K562 (cell line): ENCODE results near the gene KCNQ5. TPM values are rescaled to one million over a fixed set of nuclear protein-coding genes. Genes with fewer than 3 reads are reported as not detected.

ENCODE experiments used
- ATAC-seq: fragments of 200-7000 bp; cut with Tn5 transposase; 3 replicates; pipeline ENCODE4 v1.9.1; 2020; ENCODE audit warnings: moderate library complexity
- BruUV-seq: library from RNA; stranded (reverse); fragments of 400-500 nt; replicated peaks from 2 replicates; lab custom pipeline; 2021; lab: Mats Ljungman, UMichigan
- CTCF ChIA-PET: fragments of 300-600 bp; formaldehyde crosslinking; extraction: SDS; loops from one replicate; lab custom pipeline; 2021; ENCODE audit warnings: low intra/inter-chr PET ratio; lab: Yijun Ruan, JAX
- POLR2A ChIA-PET: fragments of 300-600, 350-650 bp; sonication (Branson Sonifier 250); formaldehyde crosslinking; extraction: SDS; loops from one replicate; lab custom pipeline; 2021; ENCODE audit warnings: antibody characterized with exemption, inconsistent platforms; lab: Yijun Ruan, JAX
- DNase-seq, 4 experiments: peaks; one replicate each; pipeline versions ENCODE4 v3.0.0 to v3.0.0-alpha.2; 2011 to 2018; ENCODE audit warnings: low spot score in 3 of 4, mixed read lengths in 3 of 4; ENCODE audit errors: extremely low read depth in 1 of 4
- FAIRE-seq: peaks from 2 replicates; lab custom pipeline; 2011; peaks lifted over from hg19 to GRCh38; lab: Jason Lieb, UNC
- H2AFZ ChIP-seq: 2 replicates; pipeline ENCODE4 v1.6.0; 2011; ENCODE audit warnings: low read depth, low read length, control low read depth, inconsistent platforms
- H3K27ac ChIP-seq: fragments of 200-600 bp; 3 replicates; pipeline ENCODE4 v1.8.0; 2011; ENCODE audit warnings: low read depth, mild to moderate bottlenecking, control low read depth, inconsistent platforms, low read length, moderate library complexity, mixed read lengths; ENCODE audit errors: extremely low read depth
- H3K27me3 ChIP-seq, 2 experiments: fragments of 300-600 bp in 1 of 2; 2 replicates in 1 of 2; 3 replicates in 1 of 2; pipeline versions ENCODE4 v1.6.0 to v1.8.0; 2011; ENCODE audit warnings: inconsistent platforms in 2 of 2, low read length in 2 of 2, mild to moderate bottlenecking in 1 of 2, mixed read lengths in 1 of 2, moderate library complexity in 1 of 2; ENCODE audit not compliant: control insufficient read depth in 2 of 2, insufficient read depth in 2 of 2
- H3K36me3 ChIP-seq: fragments of 300-600 bp; 3 replicates; pipeline ENCODE4 v1.8.0; 2011; ENCODE audit warnings: mild to moderate bottlenecking, low read length, inconsistent platforms; ENCODE audit not compliant: control insufficient read depth, insufficient read depth
- H3K4me1 ChIP-seq, 2 experiments: fragments of 200-600 bp in 1 of 2; replicated peaks in 1 of 2; 2 replicates in 1 of 2; 3 replicates in 1 of 2; pipeline versions ENCODE4 v1.5.1 to v1.8.0; 2011; ENCODE audit warnings: inconsistent platforms in 2 of 2, low read length in 2 of 2, mild to moderate bottlenecking in 1 of 2, mixed read lengths in 1 of 2, moderate library complexity in 1 of 2; ENCODE audit not compliant: control insufficient read depth in 2 of 2, insufficient read depth in 2 of 2
- H3K4me2 ChIP-seq: 2 replicates; pipeline ENCODE4 v1.6.1; 2011; ENCODE audit warnings: low read length, control low read depth, inconsistent platforms, mixed read lengths; ENCODE audit not compliant: insufficient read depth
- H3K4me3 ChIP-seq: fragments of 200-600 bp; sonication (generic), shearing (Covaris generic); 2 replicates; pipeline ENCODE4 v1.5.1; 2016; ENCODE audit warnings: control low read depth, inconsistent platforms
- H3K79me2 ChIP-seq: fragments of 200-600 bp; 3 replicates; pipeline ENCODE4 v1.8.0; 2011; ENCODE audit warnings: low read length, inconsistent platforms; ENCODE audit not compliant: control insufficient read depth, insufficient read depth
- H3K9ac ChIP-seq, 2 experiments: 2 replicates each; pipeline versions ENCODE4 v1.6.0 to v1.6.1; 2011; ENCODE audit warnings: low read depth in 2 of 2, low read length in 2 of 2, control low read depth in 1 of 2, inconsistent platforms in 1 of 2, mild to moderate bottlenecking in 1 of 2, mixed read lengths in 1 of 2; ENCODE audit not compliant: insufficient read depth in 1 of 2
- H3K9me1 ChIP-seq: one replicate; pipeline ENCODE4 v1.6.0; 2011; ENCODE audit warnings: inconsistent platforms, mild to moderate bottlenecking, low read length, moderate library complexity; ENCODE audit not compliant: control insufficient read depth, insufficient read depth
- H3K9me3 ChIP-seq: replicated peaks from 2 replicates; pipeline ENCODE4 v1.5.1; 2011; ENCODE audit warnings: low read depth, low read length, inconsistent platforms; ENCODE audit not compliant: control insufficient read depth, insufficient read depth
- H4K20me1 ChIP-seq: replicated peaks from 2 replicates; pipeline ENCODE4 v1.6.1; 2011; ENCODE audit warnings: low read length, inconsistent platforms, mixed read lengths; ENCODE audit not compliant: control insufficient read depth, insufficient read depth
- ARNT ChIP-seq, 2 experiments: fragments of 450-650 bp; IDR thresholded peaks; 2 replicates each; pipeline ENCODE4 v1.6.1; 2016; ENCODE audit warnings: mild to moderate bottlenecking in 1 of 2
- CEBPG ChIP-seq, 3 experiments: fragments of 200-800 bp in 1 of 3; sonication (Bioruptor generic) in 1 of 3; sonication (generic) in 1 of 3; formaldehyde crosslinking in 1 of 3; IDR thresholded peaks in 2 of 3; conservative IDR thresholded peaks in 1 of 3; 2 replicates each; pipeline versions ENCODE4 v1.6.1 to v1.8.0; 2016 to 2022; ENCODE audit warnings: missing compliant biosample characterization in 2 of 3, missing genetic modification characterization in 2 of 3, mild to moderate bottlenecking in 1 of 3, missing genetic modification reagents in 1 of 3
- DNMT1 ChIP-seq: fragments of 450-650 bp; IDR thresholded peaks from 2 replicates; pipeline ENCODE4 v1.6.1; 2016; ENCODE audit warnings: antibody characterized with exemption, mild to moderate bottlenecking
- NKRF ChIP-seq: fragments of 450-650 bp; IDR thresholded peaks from 2 replicates; pipeline ENCODE4 v1.6.1; 2016; ENCODE audit warnings: borderline replicate concordance
- POLR2H ChIP-seq: IDR thresholded peaks from 2 replicates; pipeline ENCODE4 v1.6.1; 2016; ENCODE audit warnings: missing genetic modification characterization, low read depth, mild to moderate bottlenecking, control low read depth, missing compliant biosample characterization, moderate library complexity
- XRCC3 ChIP-seq: fragments of 450-650 bp; IDR thresholded peaks from 2 replicates; pipeline ENCODE4 v1.6.1; 2017; ENCODE audit warnings: mild to moderate bottlenecking, moderate library complexity
- ZBTB40 ChIP-seq, 2 experiments: fragments of 450-650 bp in 1 of 2; sonication (generic) in 1 of 2; formaldehyde crosslinking in 1 of 2; IDR thresholded peaks; 2 replicates each; pipeline versions ENCODE4 v1.7.1 to v1.9.0; 2016 to 2022; ENCODE audit warnings: inconsistent platforms in 1 of 2, mild to moderate bottlenecking in 1 of 2, missing genetic modification reagents in 1 of 2
- ZNF239 ChIP-seq: fragments of 250-450 bp; sonication (Bioruptor Pico); IDR thresholded peaks from 2 replicates; pipeline ENCODE4 v1.4.0; 2020; ENCODE audit warnings: mild to moderate bottlenecking
- ZNF655 ChIP-seq: fragments of 250-450 bp; sonication (Bioruptor Pico); IDR thresholded peaks from 2 replicates; pipeline ENCODE4 v1.5.0; 2021
- ZNF785 ChIP-seq: fragments of 250-450 bp; sonication (Bioruptor Pico); IDR thresholded peaks from 2 replicates; pipeline ENCODE4 v1.4.0; 2020; ENCODE audit warnings: mild to moderate bottlenecking
- in situ Hi-C: fragments of 300-500 bp; cut with MboI; formaldehyde crosslinking; loops from 4 replicates; pipeline ENCODE4 v1.15.0; 2018; ENCODE audit warnings: inconsistent platforms, mixed read lengths
- intact Hi-C: fragments of 100-400 bp; cut with micrococcal nuclease; formaldehyde crosslinking; loops from 2 replicates; pipeline ENCODE4 v1.14.2; 2022
- polyA plus RNA-seq, 8 experiments: library from polyadenylated mRNA; depleted of rRNA in 4 of 8; stranded (reverse) in 5 of 8; unstranded in 3 of 8; fragments of >200 nt; fragmentation: Nextera tagmentation in 2 of 8; fragmentation: Illumina TruSeq in 1 of 8; extraction: Ambion mirVana in 2 of 8; extraction: Trizol in 1 of 8; gene quantifications; 2 replicates each; pipeline versions ENCODE4 v1.2.1 to v1.2.3, GENCODE V29; 2011 to 2014; ENCODE audit warnings: inconsistent platforms in 1 of 8, missing spikeins in 1 of 8
- total RNA-seq, 7 experiments: library from RNA; depleted of rRNA in 6 of 7; stranded (reverse); fragments of >200 nt in 6 of 7; fragmentation: Illumina TruSeq in 2 of 7; extraction: Trizol in 2 of 7; gene quantifications; 2 replicates each; pipeline versions ENCODE4 v1.2.1 to v1.2.3, GENCODE V29; 2011 to 2021; ENCODE audit warnings: low replicate concordance in 1 of 7

KCNQ5 gene
- total and polyA plus RNA-seq, 9 of the 15 experiments (the other 6 are each of a cell fraction or from before 2014, with no cell fraction given) = 0.31 to 5.9 (median 2.6) TPM

GRCh38 chr6:72925136-72925535, 303.3 kb downstream of the KCNQ5 start:
- Histone ChIP-seq H3K9ac (no peak overlapping the region), H3K4me1 (no peaks in the 10 kb centered on the region), H3K4me3 (no peak overlapping the region), H3K27ac (no peak overlapping the region), H3K9me1 (no peaks in the 10 kb centered on the region), H3K27me3 (no peaks in the 10 kb centered on the region; a peak in 1 of 5 replicates), H4K20me1 (no peaks in the 10 kb centered on the region), H2AFZ (no peak overlapping the region), H3K36me3 (no peaks in the 10 kb centered on the region), H3K4me2 (no peak overlapping the region), H3K79me2 (no peaks in the 10 kb centered on the region), H3K9me3 (no peaks in the 10 kb centered on the region)
- in situ Hi-C loops (no loop called here), intact Hi-C loops (no loop called here)
- no TSS peak for BruUV-seq
- DNase-seq = no peak
- POLR2A ChIA-PET = no interaction called here
- ATAC-seq = no peak
- CTCF ChIA-PET = no interaction called here
- no peak for FAIRE-seq
- TF ChIP-seq ZNF655 (CRISPR knock-in tag) = no peak
- no peak for TF ChIP-seq NKRF
- no peak for TF ChIP-seq CEBPG (CRISPR knock-in tag; IDR thresholded peaks at IDR 0.05)
- no peak for TF ChIP-seq CEBPG (tag; conservative IDR thresholded peaks at IDR 0.05 in 1 of 2, IDR thresholded peaks at IDR 0.05 in 1 of 2)
- no peak for TF ChIP-seq POLR2H
- no peak for TF ChIP-seq ZNF785 (CRISPR knock-in tag)
- TF ChIP-seq ZNF239 (CRISPR knock-in tag) = no peak
- TF ChIP-seq XRCC3 = no peak
- TF ChIP-seq ARNT (IDR thresholded peaks at IDR 0.05) = no peak
- TF ChIP-seq DNMT1 = no peak
- TF ChIP-seq ZBTB40 (IDR thresholded peaks at IDR 0.05) = no peak
- no peak for TF ChIP-seq ZBTB40 (CRISPR knock-in tag; IDR thresholded peaks at IDR 0.05)
